Liver (tissue), 9 donors: ENCODE measurements around the gene C19orf67. TPM values are rescaled to one million over a fixed set of nuclear protein-coding genes. Genes with fewer than 3 reads are reported as not detected.

Experiments
- DNase-seq: peaks from one replicate; pipeline ENCODE4 v3.0.0-alpha.2; 2017; ENCODE audit warnings: low spot score
- H3K27ac ChIP-seq, 2 donors: one replicate each; pipeline ENCODE4 v1.7.0; 2013; ENCODE audit warnings: inconsistent platforms in 2 of 2, low read length in 2 of 2, control low read depth in 1 of 2, low read depth in 1 of 2, mild to moderate bottlenecking in 1 of 2
- H3K27me3 ChIP-seq, 4 donors: one replicate each; pipeline versions ENCODE4 v1.6.1 to v1.7.0; 2013; ENCODE audit warnings: low read length in 3 of 4, inconsistent platforms in 1 of 4, mild to moderate bottlenecking in 1 of 4, moderate library complexity in 1 of 4; ENCODE audit not compliant: control insufficient read depth in 4 of 4, insufficient read depth in 4 of 4
- H3K36me3 ChIP-seq, 4 donors: one replicate each; pipeline versions ENCODE4 v1.6.1 to v1.7.0; 2013; ENCODE audit warnings: low read length in 3 of 4, mild to moderate bottlenecking in 3 of 4, low read depth in 1 of 4, moderate library complexity in 1 of 4; ENCODE audit not compliant: control insufficient read depth in 4 of 4, insufficient read depth in 3 of 4
- H3K4me1 ChIP-seq, 4 donors: one replicate each; pipeline versions ENCODE4 v1.6.1 to v1.7.0; 2013; ENCODE audit warnings: low read length in 3 of 4, mild to moderate bottlenecking in 3 of 4, moderate library complexity in 1 of 4; ENCODE audit not compliant: control insufficient read depth in 4 of 4, insufficient read depth in 4 of 4
- H3K4me3 ChIP-seq, 3 donors: one replicate each; pipeline versions ENCODE4 v1.6.1 to v1.7.0; 2013; ENCODE audit warnings: low read length in 3 of 3, control low read depth in 1 of 3, low read depth in 1 of 3, mild to moderate bottlenecking in 1 of 3
- H3K9ac ChIP-seq, 2 donors: one replicate each; pipeline ENCODE4 v1.7.0; 2013; ENCODE audit warnings: low read length in 2 of 2, mild to moderate bottlenecking in 2 of 2, moderate library complexity in 2 of 2, control low read depth in 1 of 2, low read depth in 1 of 2
- H3K9me3 ChIP-seq, 4 donors: one replicate each; pipeline versions ENCODE4 v1.6.1 to v1.7.0; 2013; ENCODE audit warnings: low read length in 3 of 4; ENCODE audit not compliant: control insufficient read depth in 4 of 4
- EGR1 ChIP-seq, 2 donors: IDR thresholded peaks; 2 replicates each; pipeline ENCODE4 v1.6.1; 2016 to 2018; ENCODE audit warnings: antibody characterized with exemption in 2 of 2, low read depth in 2 of 2
- FOXA1 ChIP-seq: IDR thresholded peaks from 2 replicates; pipeline ENCODE4 v1.6.1; 2016; ENCODE audit warnings: antibody characterized with exemption
- FOXA2 ChIP-seq: IDR thresholded peaks from 2 replicates; pipeline ENCODE4 v1.6.1; 2016; ENCODE audit warnings: antibody characterized with exemption
- GABPA ChIP-seq, 2 donors: IDR thresholded peaks in 1 of 2; conservative IDR thresholded peaks in 1 of 2; 2 replicates each; pipeline ENCODE4 v1.6.1; 2016; ENCODE audit warnings: antibody characterized with exemption in 2 of 2, mild to moderate bottlenecking in 1 of 2, moderate library complexity in 1 of 2
- HNF4A ChIP-seq, 2 donors: conservative IDR thresholded peaks; 2 replicates each; pipeline ENCODE4 v1.6.1; 2016; ENCODE audit warnings: antibody characterized with exemption in 2 of 2, mild to moderate bottlenecking in 2 of 2
- HNF4G ChIP-seq: IDR thresholded peaks from 2 replicates; pipeline ENCODE4 v1.6.1; 2016; ENCODE audit warnings: antibody characterized with exemption
- JUND ChIP-seq, 2 donors: IDR thresholded peaks; 2 replicates each; pipeline ENCODE4 v1.6.1; 2016; ENCODE audit warnings: antibody characterized with exemption in 2 of 2
- NR2F2 ChIP-seq: IDR thresholded peaks from 2 replicates; pipeline ENCODE4 v1.6.1; 2016; ENCODE audit warnings: antibody characterized with exemption
- RAD21 ChIP-seq, 2 donors: IDR thresholded peaks; 2 replicates each; pipeline ENCODE4 v1.6.1; 2016; ENCODE audit warnings: antibody characterized with exemption in 2 of 2, mild to moderate bottlenecking in 2 of 2
- RXRA ChIP-seq, 2 donors: IDR thresholded peaks; 2 replicates each; pipeline ENCODE4 v1.6.1; 2017 to 2018; ENCODE audit warnings: antibody characterized with exemption in 2 of 2, mild to moderate bottlenecking in 1 of 2
- SP1 ChIP-seq: IDR thresholded peaks from 2 replicates; pipeline ENCODE4 v1.6.1; 2018; ENCODE audit warnings: antibody characterized with exemption, mild to moderate bottlenecking
- TAF1 ChIP-seq: conservative IDR thresholded peaks from 2 replicates; pipeline ENCODE4 v1.6.1; 2016; ENCODE audit warnings: antibody characterized with exemption, mild to moderate bottlenecking
- YY1 ChIP-seq: IDR thresholded peaks from 2 replicates; pipeline ENCODE4 v1.6.1; 2016; ENCODE audit warnings: antibody characterized with exemption, mild to moderate bottlenecking
- WGBS: extraction: QIAGEN DNeasy Blood & Tissue Kit; methylation state at CpG from one replicate; pipeline ENCODE4 v1.1.7; 2013; 5-methylcytosine and 5-hydroxymethylcytosine counted together
- polyA plus RNA-seq, 2 donors: library from polyadenylated mRNA; stranded (reverse) in 1 of 2; unstranded in 1 of 2; fragments of 200-250 nt in 1 of 2; fragments of >200 nt in 1 of 2; fragmentation: Nextera tagmentation in 1 of 2; extraction: Ambion mirVana in 1 of 2; gene quantifications; one replicate each; pipeline versions ENCODE4 v1.2.1 to v1.2.3, GENCODE V29; 2013 to 2015
- total RNA-seq, 2 donors: library from RNA; depleted of rRNA; stranded (reverse); fragments of >200 nt; gene quantifications; one replicate each; pipeline ENCODE4 v1.2.3, GENCODE V29; 2014
- TF ChIP-seq, protein P1 (sequence below): IDR thresholded peaks from 2 replicates; pipeline ENCODE4 v1.6.1; 2016; ENCODE audit warnings: antibody characterized with exemption
- TF ChIP-seq, protein P2 (sequence below): IDR thresholded peaks from 2 replicates; pipeline ENCODE4 v1.6.1; 2016; ENCODE audit warnings: antibody characterized with exemption
- TF ChIP-seq, protein P3 (sequence below): fragments of 150-350 bp; IDR thresholded peaks from 2 replicates; pipeline ENCODE4 v1.5.1; 2017; ENCODE audit warnings: improper control_type of control experiment, low read depth, low read length; ENCODE audit not compliant: missing input control
- TF ChIP-seq, protein P4 (sequence below): IDR thresholded peaks from 2 replicates; pipeline ENCODE4 v1.6.1; 2016; ENCODE audit warnings: antibody characterized with exemption
- TF ChIP-seq, protein P5 (sequence below): IDR thresholded peaks from 2 replicates; pipeline ENCODE4 v1.6.1; 2016; ENCODE audit warnings: antibody characterized with exemption, mild to moderate bottlenecking
- donor health status: healthy.
- donor health status: healthy.
- donor health status: healthy.
- donor health status: healthy.
- donor health status: healthy.

The C19orf67 gene
- total and polyA plus RNA-seq, 4 donors = 0.25 TPM; not detected in 3

DNA sequence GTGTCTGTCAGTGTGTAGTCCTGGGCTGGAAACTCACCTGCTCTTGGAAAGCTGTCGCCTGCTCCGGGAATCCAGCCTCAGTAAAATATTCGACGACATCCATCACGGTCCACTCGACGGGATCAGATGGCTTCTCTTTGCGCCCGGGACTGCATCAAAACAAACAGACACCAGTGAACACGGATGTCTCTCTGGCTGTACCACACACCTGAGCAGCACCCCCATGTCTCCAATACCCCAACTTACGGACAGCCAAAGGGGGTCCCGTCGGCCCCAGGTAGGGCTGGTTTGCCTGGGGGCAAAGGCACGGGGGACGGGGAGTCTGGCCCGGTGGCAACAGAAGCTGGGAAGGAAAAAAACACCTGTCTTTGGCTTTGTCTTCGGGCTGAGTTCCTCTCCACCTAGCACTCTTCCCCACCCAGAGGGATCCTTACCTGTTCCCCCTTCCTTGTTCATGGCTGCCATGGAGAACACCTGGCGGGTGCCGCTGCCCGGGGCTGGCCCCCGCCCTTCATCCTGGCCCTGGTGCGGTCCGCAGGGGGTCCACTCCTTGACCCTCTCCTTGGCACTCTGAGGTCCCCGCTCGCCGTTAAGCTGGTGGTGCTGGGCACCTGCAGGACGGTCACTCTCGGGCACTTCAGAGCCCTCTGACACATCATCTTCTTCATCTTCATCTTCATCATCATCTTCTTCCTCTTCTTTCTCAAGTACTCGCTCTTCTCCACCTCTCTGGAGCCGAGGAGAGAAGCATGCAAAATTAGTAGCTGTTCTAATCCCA lies 3.2 kb upstream of the C19orf67 start:
- H3K9ac ChIP-seq = no peak overlapping the region
- H3K9me3 ChIP-seq = peaks cover 0 to 5% (median 3%) of the 10 kb centered on the region in 4 donors
- no peak overlapping the region for H3K4me3 ChIP-seq
- peaks cover 7 to 21% (median 12%) of the 10 kb centered on the region in 4 donors for H3K4me1 ChIP-seq
- TF ChIP-seq, protein P1, sequence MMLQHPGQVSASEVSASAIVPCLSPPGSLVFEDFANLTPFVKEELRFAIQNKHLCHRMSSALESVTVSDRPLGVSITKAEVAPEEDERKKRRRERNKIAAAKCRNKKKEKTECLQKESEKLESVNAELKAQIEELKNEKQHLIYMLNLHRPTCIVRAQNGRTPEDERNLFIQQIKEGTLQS = no peak
- no peak for TF ChIP-seq HNF4A (conservative IDR thresholded peaks at IDR 0.05)
- no peak for TF ChIP-seq RXRA (IDR thresholded peaks at IDR 0.05)
- no peak for TF ChIP-seq FOXA2
- no peak for TF ChIP-seq GABPA (IDR thresholded peaks at IDR 0.05 in 1 of 2, conservative IDR thresholded peaks at IDR 0.05 in 1 of 2)
- TF ChIP-seq, protein P2, sequence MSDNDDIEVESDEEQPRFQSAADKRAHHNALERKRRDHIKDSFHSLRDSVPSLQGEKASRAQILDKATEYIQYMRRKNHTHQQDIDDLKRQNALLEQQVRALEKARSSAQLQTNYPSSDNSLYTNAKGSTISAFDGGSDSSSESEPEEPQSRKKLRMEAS = no peak
- no peak for TF ChIP-seq TAF1
- no peak for TF ChIP-seq SP1
- no peak for TF ChIP-seq RAD21 (IDR thresholded peaks at IDR 0.05)
- TF ChIP-seq FOXA1 = no peak
- no peak for TF ChIP-seq NR2F2
- TF ChIP-seq YY1 = no peak
- no peak for TF ChIP-seq JUND (IDR thresholded peaks at IDR 0.05)
- TF ChIP-seq, protein P3, sequence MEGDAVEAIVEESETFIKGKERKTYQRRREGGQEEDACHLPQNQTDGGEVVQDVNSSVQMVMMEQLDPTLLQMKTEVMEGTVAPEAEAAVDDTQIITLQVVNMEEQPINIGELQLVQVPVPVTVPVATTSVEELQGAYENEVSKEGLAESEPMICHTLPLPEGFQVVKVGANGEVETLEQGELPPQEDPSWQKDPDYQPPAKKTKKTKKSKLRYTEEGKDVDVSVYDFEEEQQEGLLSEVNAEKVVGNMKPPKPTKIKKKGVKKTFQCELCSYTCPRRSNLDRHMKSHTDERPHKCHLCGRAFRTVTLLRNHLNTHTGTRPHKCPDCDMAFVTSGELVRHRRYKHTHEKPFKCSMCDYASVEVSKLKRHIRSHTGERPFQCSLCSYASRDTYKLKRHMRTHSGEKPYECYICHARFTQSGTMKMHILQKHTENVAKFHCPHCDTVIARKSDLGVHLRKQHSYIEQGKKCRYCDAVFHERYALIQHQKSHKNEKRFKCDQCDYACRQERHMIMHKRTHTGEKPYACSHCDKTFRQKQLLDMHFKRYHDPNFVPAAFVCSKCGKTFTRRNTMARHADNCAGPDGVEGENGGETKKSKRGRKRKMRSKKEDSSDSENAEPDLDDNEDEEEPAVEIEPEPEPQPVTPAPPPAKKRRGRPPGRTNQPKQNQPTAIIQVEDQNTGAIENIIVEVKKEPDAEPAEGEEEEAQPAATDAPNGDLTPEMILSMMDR = no peak
- TF ChIP-seq, protein P4, sequence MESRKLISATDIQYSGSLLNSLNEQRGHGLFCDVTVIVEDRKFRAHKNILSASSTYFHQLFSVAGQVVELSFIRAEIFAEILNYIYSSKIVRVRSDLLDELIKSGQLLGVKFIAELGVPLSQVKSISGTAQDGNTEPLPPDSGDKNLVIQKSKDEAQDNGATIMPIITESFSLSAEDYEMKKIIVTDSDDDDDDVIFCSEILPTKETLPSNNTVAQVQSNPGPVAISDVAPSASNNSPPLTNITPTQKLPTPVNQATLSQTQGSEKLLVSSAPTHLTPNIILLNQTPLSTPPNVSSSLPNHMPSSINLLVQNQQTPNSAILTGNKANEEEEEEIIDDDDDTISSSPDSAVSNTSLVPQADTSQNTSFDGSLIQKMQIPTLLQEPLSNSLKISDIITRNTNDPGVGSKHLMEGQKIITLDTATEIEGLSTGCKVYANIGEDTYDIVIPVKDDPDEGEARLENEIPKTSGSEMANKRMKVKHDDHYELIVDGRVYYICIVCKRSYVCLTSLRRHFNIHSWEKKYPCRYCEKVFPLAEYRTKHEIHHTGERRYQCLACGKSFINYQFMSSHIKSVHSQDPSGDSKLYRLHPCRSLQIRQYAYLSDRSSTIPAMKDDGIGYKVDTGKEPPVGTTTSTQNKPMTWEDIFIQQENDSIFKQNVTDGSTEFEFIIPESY = no peak
- TF ChIP-seq EGR1 (IDR thresholded peaks at IDR 0.05; ENCODE audit: low read depth in 2 of 2) = no peak
- TF ChIP-seq, protein P5, sequence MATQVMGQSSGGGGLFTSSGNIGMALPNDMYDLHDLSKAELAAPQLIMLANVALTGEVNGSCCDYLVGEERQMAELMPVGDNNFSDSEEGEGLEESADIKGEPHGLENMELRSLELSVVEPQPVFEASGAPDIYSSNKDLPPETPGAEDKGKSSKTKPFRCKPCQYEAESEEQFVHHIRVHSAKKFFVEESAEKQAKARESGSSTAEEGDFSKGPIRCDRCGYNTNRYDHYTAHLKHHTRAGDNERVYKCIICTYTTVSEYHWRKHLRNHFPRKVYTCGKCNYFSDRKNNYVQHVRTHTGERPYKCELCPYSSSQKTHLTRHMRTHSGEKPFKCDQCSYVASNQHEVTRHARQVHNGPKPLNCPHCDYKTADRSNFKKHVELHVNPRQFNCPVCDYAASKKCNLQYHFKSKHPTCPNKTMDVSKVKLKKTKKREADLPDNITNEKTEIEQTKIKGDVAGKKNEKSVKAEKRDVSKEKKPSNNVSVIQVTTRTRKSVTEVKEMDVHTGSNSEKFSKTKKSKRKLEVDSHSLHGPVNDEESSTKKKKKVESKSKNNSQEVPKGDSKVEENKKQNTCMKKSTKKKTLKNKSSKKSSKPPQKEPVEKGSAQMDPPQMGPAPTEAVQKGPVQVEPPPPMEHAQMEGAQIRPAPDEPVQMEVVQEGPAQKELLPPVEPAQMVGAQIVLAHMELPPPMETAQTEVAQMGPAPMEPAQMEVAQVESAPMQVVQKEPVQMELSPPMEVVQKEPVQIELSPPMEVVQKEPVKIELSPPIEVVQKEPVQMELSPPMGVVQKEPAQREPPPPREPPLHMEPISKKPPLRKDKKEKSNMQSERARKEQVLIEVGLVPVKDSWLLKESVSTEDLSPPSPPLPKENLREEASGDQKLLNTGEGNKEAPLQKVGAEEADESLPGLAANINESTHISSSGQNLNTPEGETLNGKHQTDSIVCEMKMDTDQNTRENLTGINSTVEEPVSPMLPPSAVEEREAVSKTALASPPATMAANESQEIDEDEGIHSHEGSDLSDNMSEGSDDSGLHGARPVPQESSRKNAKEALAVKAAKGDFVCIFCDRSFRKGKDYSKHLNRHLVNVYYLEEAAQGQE = no peak
- no peak for TF ChIP-seq HNF4G
- no peak overlapping the region for H3K27ac ChIP-seq
- 94% methylated on average over 30 of the region's 30 CpGs for WGBS
- peaks cover 0 to 1% (median 0%) of the 10 kb centered on the region in 4 donors for H3K36me3 ChIP-seq
- DNase-seq = no peak
- no peaks in the 10 kb centered on the region for H3K27me3 ChIP-seq
